Neural cell (in vitro differentiated cells): ENCODE data around the gene SH3GL2. TPM values are rescaled to one million over a fixed set of nuclear protein-coding genes. Genes with fewer than 3 reads are reported as not detected.

ENCODE experiments used
- H2AFZ ChIP-seq: fragments of 200-600, 300-800 bp; sonication (generic), shearing (Covaris generic); 2 replicates; pipeline ENCODE4 v1.6.0; 2014; ENCODE audit warnings: low read depth, mild to moderate bottlenecking, antibody characterized with exemption, low read length, moderate library complexity
- H3F3A ChIP-seq: fragments of 200-600 bp; shearing (Covaris generic); 2 replicates; pipeline ENCODE4 v1.6.1; 2016; ENCODE audit warnings: mild to moderate bottlenecking, moderate library complexity, mixed read lengths, antibody characterized with exemption, low read length; ENCODE audit not compliant: insufficient read depth, poor library complexity, severe bottlenecking
- H3K27ac ChIP-seq: fragments of 200-600, 300-800 bp; sonication (generic), shearing (Covaris generic); 2 replicates; pipeline ENCODE4 v1.5.1; 2014; ENCODE audit warnings: mild to moderate bottlenecking, low read length, moderate library complexity
- H3K27me3 ChIP-seq: fragments of 300-800, 200-600 bp; sonication (generic), shearing (Covaris generic); 2 replicates; pipeline ENCODE4 v1.6.0; 2014; ENCODE audit warnings: mild to moderate bottlenecking, low read depth, low read length, moderate library complexity; ENCODE audit not compliant: insufficient read depth
- H3K36me3 ChIP-seq: fragments of 300-800, 200-600 bp; sonication (generic), shearing (Covaris generic); 2 replicates; pipeline ENCODE4 v1.5.1; 2014; ENCODE audit warnings: mild to moderate bottlenecking, antibody characterized with exemption, low read length, moderate library complexity; ENCODE audit not compliant: insufficient read depth
- H3K4me2 ChIP-seq: fragments of 300-800, 200-600 bp; sonication (generic), shearing (Covaris generic); 2 replicates; pipeline ENCODE4 v1.6.0; 2014; ENCODE audit warnings: mild to moderate bottlenecking, low read length
- H3K4me3 ChIP-seq: fragments of 300-800, 200-600 bp; sonication (generic), shearing (Covaris generic); 2 replicates; pipeline ENCODE4 v1.5.1; 2014; ENCODE audit warnings: mild to moderate bottlenecking, low read length, moderate library complexity
- H3K79me2 ChIP-seq: fragments of 200-600 bp; shearing (Covaris generic); replicated peaks from 2 replicates; pipeline ENCODE4 v1.6.0; 2014; ENCODE audit warnings: mild to moderate bottlenecking, low read length, moderate library complexity; ENCODE audit not compliant: insufficient read depth
- H3K9ac ChIP-seq: fragments of 300-800, 200-600 bp; sonication (generic), shearing (Covaris generic); 2 replicates; pipeline ENCODE4 v1.6.1; 2016; ENCODE audit warnings: mild to moderate bottlenecking, low read length, mixed read lengths
- H3K9me2 ChIP-seq: fragments of 200-600 bp; shearing (Covaris generic); 2 replicates; pipeline ENCODE4 v1.6.1; 2016; ENCODE audit warnings: mild to moderate bottlenecking, low read length, mixed read lengths; ENCODE audit not compliant: insufficient read depth
- H3K9me3 ChIP-seq: fragments of 200-600, 300-800 bp; sonication (generic), shearing (Covaris generic); 2 replicates; pipeline ENCODE4 v1.6.1; 2016; ENCODE audit warnings: mild to moderate bottlenecking, mixed run types, low read length, moderate library complexity, mixed read lengths
- H4K20me1 ChIP-seq: fragments of 200-600 bp; shearing (Covaris generic); 2 replicates; pipeline ENCODE4 v1.6.1; 2016; ENCODE audit warnings: mild to moderate bottlenecking, mixed run types; ENCODE audit not compliant: insufficient read depth
- EP300 ChIP-seq: fragments of 450-650 bp; conservative IDR thresholded peaks from 2 replicates; pipeline ENCODE4 v1.6.1; 2014; ENCODE audit warnings: antibody characterized with exemption, mild to moderate bottlenecking, moderate library complexity; ENCODE audit not compliant: poor library complexity, severe bottlenecking
- EZH2 ChIP-seq: fragments of 200-600, 300-800 bp; shearing (Covaris generic), sonication (generic); IDR thresholded peaks from 2 replicates; pipeline ENCODE4 v1.6.1; 2014; ENCODE audit warnings: antibody characterized with exemption, low read length, borderline replicate concordance, mild to moderate bottlenecking; ENCODE audit not compliant: insufficient read depth, poor library complexity, severe bottlenecking
- MXI1 ChIP-seq: fragments of 450-650 bp; conservative IDR thresholded peaks from 2 replicates; pipeline ENCODE4 v1.6.1; 2014; ENCODE audit warnings: antibody characterized with exemption, mild to moderate bottlenecking; ENCODE audit not compliant: poor library complexity, severe bottlenecking
- POLR2AphosphoS5 ChIP-seq: IDR thresholded peaks from 2 replicates; pipeline ENCODE4 v1.6.1; 2012
- RAD21 ChIP-seq: fragments of 450-650 bp; conservative IDR thresholded peaks from 2 replicates; pipeline ENCODE4 v1.6.1; 2014; ENCODE audit warnings: antibody characterized with exemption, mild to moderate bottlenecking, moderate library complexity
- SMC3 ChIP-seq: fragments of 450-650 bp; conservative IDR thresholded peaks from 2 replicates; pipeline ENCODE4 v1.6.1; 2014; ENCODE audit warnings: antibody characterized with exemption, mild to moderate bottlenecking, moderate library complexity; ENCODE audit not compliant: poor library complexity
- TAF1 ChIP-seq: IDR thresholded peaks from 2 replicates; pipeline ENCODE4 v1.6.1; 2012; ENCODE audit warnings: low read depth
- polyA plus RNA-seq: library from polyadenylated mRNA; depleted of rRNA; stranded (reverse); fragments of >200 nt; gene quantifications from 2 replicates; pipeline ENCODE4 v1.2.3, GENCODE V29; 2014
- TF ChIP-seq, protein P1 (sequence below): fragments of 450-650 bp; IDR thresholded peaks from 2 replicates; pipeline ENCODE4 v1.5.1; 2014; ENCODE audit warnings: antibody characterized with exemption, mild to moderate bottlenecking, moderate library complexity; ENCODE audit not compliant: poor library complexity, severe bottlenecking
- TF ChIP-seq, protein P2 (sequence below): IDR thresholded peaks from 2 replicates; pipeline ENCODE4 v1.6.1; 2012; ENCODE audit warnings: borderline replicate concordance

The SH3GL2 gene
- polyA plus RNA-seq, 1 donor from 2014 or later = 13.5 TPM

GRCh38 chr9:17600962-17601593, 22.2 kb downstream of the SH3GL2 start:
- no peak for TF ChIP-seq TAF1
- Histone ChIP-seq H3K27ac (no peak overlapping the region), H3K9ac (no peak overlapping the region), H4K20me1 (no peaks in the 10 kb centered on the region), H3K9me2 (no peaks in the 10 kb centered on the region), H3K36me3 (no peaks in the 10 kb centered on the region), H3K27me3 (no peaks in the 10 kb centered on the region), H3K79me2 (no peaks in the 10 kb centered on the region), H2AFZ (no peak overlapping the region), H3K9me3 (no peaks in the 10 kb centered on the region), H3F3A (no peaks in the 10 kb centered on the region), H3K4me3 (no peak overlapping the region), H3K4me2 (no peak overlapping the region)

DNA sequence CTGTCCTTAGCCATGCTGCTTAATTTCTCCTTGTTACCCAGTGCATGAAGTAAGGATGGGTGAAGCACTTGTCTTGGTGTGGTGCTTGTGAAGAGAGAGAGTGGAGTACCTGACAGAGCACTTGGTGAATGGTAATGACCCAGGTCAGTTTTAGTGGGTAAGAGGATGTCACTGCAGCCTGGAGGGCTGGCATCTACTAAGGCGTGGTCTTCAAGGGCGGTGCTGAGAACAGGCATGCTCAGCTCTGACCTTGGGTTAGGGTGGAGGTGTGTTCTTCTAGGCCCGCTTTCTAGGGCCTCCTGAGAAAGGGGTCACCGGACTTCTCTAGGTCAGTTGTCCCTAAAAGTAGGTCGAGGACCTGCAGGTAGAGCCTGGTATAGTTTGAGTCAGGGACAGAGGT, 25.7 kb downstream of the SH3GL2 start:
- H3K27me3 ChIP-seq = no peaks in the 10 kb centered on the region
- H4K20me1 ChIP-seq = no peaks in the 10 kb centered on the region
- H2AFZ ChIP-seq = no peak overlapping the region
- H3K4me2 ChIP-seq = no peak overlapping the region
- TF ChIP-seq TAF1 (no peak), EZH2 (no peak), MXI1 (no peak), POLR2AphosphoS5 (no peak), RAD21 (no peak), SMC3 (no peak), EP300 (no peak)
- TF ChIP-seq, protein P1, sequence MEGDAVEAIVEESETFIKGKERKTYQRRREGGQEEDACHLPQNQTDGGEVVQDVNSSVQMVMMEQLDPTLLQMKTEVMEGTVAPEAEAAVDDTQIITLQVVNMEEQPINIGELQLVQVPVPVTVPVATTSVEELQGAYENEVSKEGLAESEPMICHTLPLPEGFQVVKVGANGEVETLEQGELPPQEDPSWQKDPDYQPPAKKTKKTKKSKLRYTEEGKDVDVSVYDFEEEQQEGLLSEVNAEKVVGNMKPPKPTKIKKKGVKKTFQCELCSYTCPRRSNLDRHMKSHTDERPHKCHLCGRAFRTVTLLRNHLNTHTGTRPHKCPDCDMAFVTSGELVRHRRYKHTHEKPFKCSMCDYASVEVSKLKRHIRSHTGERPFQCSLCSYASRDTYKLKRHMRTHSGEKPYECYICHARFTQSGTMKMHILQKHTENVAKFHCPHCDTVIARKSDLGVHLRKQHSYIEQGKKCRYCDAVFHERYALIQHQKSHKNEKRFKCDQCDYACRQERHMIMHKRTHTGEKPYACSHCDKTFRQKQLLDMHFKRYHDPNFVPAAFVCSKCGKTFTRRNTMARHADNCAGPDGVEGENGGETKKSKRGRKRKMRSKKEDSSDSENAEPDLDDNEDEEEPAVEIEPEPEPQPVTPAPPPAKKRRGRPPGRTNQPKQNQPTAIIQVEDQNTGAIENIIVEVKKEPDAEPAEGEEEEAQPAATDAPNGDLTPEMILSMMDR = no peak
- TF ChIP-seq, protein P2, sequence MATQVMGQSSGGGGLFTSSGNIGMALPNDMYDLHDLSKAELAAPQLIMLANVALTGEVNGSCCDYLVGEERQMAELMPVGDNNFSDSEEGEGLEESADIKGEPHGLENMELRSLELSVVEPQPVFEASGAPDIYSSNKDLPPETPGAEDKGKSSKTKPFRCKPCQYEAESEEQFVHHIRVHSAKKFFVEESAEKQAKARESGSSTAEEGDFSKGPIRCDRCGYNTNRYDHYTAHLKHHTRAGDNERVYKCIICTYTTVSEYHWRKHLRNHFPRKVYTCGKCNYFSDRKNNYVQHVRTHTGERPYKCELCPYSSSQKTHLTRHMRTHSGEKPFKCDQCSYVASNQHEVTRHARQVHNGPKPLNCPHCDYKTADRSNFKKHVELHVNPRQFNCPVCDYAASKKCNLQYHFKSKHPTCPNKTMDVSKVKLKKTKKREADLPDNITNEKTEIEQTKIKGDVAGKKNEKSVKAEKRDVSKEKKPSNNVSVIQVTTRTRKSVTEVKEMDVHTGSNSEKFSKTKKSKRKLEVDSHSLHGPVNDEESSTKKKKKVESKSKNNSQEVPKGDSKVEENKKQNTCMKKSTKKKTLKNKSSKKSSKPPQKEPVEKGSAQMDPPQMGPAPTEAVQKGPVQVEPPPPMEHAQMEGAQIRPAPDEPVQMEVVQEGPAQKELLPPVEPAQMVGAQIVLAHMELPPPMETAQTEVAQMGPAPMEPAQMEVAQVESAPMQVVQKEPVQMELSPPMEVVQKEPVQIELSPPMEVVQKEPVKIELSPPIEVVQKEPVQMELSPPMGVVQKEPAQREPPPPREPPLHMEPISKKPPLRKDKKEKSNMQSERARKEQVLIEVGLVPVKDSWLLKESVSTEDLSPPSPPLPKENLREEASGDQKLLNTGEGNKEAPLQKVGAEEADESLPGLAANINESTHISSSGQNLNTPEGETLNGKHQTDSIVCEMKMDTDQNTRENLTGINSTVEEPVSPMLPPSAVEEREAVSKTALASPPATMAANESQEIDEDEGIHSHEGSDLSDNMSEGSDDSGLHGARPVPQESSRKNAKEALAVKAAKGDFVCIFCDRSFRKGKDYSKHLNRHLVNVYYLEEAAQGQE = no peak
- H3K9me2 ChIP-seq = no peaks in the 10 kb centered on the region
- no peak overlapping the region for H3K9ac ChIP-seq
- no peak overlapping the region for H3K27ac ChIP-seq
- H3K4me3 ChIP-seq = no peak overlapping the region
- H3K79me2 ChIP-seq = no peaks in the 10 kb centered on the region
- no peaks in the 10 kb centered on the region for H3K36me3 ChIP-seq
- H3F3A ChIP-seq = no peaks in the 10 kb centered on the region
- no peaks in the 10 kb centered on the region for H3K9me3 ChIP-seq
